HCT116 (cell line): Measurements from ENCODE around the gene RGS7.

ENCODE experiments used
- CEBPB ChIP-seq: IDR thresholded peaks from 2 replicates; pipeline ENCODE4 v1.6.1; 2012; ENCODE audit warnings: low read depth
- FOSL1 ChIP-seq: IDR thresholded peaks from 2 replicates; pipeline ENCODE4 v1.6.1; 2012; ENCODE audit warnings: low read depth
- POLR2AphosphoS5 ChIP-seq: IDR thresholded peaks from 2 replicates; pipeline ENCODE4 v1.6.1; 2011; ENCODE audit warnings: mild to moderate bottlenecking, low read depth, low read length, moderate library complexity
- RAD21 ChIP-seq: IDR thresholded peaks from 2 replicates; pipeline ENCODE4 v1.6.1; 2012; ENCODE audit warnings: low read depth, mild to moderate bottlenecking
- TCF7L2 ChIP-seq: IDR thresholded peaks from 2 replicates; pipeline ENCODE4 v1.7.0; 2011; ENCODE audit warnings: borderline replicate concordance, inconsistent platforms; ENCODE audit not compliant: insufficient read depth, insufficient read length; ENCODE audit errors: extremely low read depth
- TF ChIP-seq, protein P1 (sequence below): IDR thresholded peaks from 2 replicates; pipeline ENCODE4 v1.6.1; 2012; ENCODE audit warnings: low read depth
- TF ChIP-seq, protein P2 (sequence below), 3 experiments: fragments of 200-600 bp in 1 of 3; sonication (generic) in 1 of 3; IDR thresholded peaks in 2 of 3; conservative IDR thresholded peaks in 1 of 3; 2 replicates each; pipeline ENCODE4 v1.5.1; 2012 to 2017; ENCODE audit warnings: low read depth in 2 of 3, low read length in 2 of 3, antibody characterized with exemption in 1 of 3, borderline replicate concordance in 1 of 3, control low read depth in 1 of 3, mild to moderate bottlenecking in 1 of 3, mixed read lengths in 1 of 3, mixed run types in 1 of 3, moderate library complexity in 1 of 3; ENCODE audit not compliant: insufficient read depth in 1 of 3
- TF ChIP-seq, protein P3 (sequence below): IDR thresholded peaks from 2 replicates; pipeline ENCODE4 v1.6.1; 2012
- TF ChIP-seq, protein P4 (sequence below): IDR thresholded peaks from 2 replicates; pipeline ENCODE4 v1.6.1; 2012

DNA sequence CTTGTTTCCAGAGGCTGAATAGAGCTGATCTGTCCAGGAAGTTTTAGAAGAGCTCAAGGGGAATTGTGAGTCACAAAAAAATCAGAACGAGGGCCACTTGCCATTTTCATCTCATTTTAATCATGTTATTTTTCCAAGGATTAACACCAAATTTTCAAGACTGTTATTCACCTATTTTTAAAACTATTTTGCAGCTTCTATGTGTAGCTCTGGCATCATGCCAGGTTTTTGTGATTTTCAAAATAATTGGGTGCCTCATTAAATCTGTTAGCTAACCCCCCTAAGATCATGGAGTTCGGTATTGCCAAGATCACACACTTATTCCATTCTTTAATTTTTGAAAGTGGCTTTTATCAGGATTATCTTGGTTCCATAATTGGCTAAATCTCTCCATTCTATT is 90.9 kb downstream of the RGS7 start:
- TF ChIP-seq, protein P1, sequence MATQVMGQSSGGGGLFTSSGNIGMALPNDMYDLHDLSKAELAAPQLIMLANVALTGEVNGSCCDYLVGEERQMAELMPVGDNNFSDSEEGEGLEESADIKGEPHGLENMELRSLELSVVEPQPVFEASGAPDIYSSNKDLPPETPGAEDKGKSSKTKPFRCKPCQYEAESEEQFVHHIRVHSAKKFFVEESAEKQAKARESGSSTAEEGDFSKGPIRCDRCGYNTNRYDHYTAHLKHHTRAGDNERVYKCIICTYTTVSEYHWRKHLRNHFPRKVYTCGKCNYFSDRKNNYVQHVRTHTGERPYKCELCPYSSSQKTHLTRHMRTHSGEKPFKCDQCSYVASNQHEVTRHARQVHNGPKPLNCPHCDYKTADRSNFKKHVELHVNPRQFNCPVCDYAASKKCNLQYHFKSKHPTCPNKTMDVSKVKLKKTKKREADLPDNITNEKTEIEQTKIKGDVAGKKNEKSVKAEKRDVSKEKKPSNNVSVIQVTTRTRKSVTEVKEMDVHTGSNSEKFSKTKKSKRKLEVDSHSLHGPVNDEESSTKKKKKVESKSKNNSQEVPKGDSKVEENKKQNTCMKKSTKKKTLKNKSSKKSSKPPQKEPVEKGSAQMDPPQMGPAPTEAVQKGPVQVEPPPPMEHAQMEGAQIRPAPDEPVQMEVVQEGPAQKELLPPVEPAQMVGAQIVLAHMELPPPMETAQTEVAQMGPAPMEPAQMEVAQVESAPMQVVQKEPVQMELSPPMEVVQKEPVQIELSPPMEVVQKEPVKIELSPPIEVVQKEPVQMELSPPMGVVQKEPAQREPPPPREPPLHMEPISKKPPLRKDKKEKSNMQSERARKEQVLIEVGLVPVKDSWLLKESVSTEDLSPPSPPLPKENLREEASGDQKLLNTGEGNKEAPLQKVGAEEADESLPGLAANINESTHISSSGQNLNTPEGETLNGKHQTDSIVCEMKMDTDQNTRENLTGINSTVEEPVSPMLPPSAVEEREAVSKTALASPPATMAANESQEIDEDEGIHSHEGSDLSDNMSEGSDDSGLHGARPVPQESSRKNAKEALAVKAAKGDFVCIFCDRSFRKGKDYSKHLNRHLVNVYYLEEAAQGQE, result no peak
- TF ChIP-seq POLR2AphosphoS5 (no peak), CEBPB (no peak), FOSL1 (no peak), TCF7L2 (no peak), RAD21 (no peak)
- TF ChIP-seq, protein P2, sequence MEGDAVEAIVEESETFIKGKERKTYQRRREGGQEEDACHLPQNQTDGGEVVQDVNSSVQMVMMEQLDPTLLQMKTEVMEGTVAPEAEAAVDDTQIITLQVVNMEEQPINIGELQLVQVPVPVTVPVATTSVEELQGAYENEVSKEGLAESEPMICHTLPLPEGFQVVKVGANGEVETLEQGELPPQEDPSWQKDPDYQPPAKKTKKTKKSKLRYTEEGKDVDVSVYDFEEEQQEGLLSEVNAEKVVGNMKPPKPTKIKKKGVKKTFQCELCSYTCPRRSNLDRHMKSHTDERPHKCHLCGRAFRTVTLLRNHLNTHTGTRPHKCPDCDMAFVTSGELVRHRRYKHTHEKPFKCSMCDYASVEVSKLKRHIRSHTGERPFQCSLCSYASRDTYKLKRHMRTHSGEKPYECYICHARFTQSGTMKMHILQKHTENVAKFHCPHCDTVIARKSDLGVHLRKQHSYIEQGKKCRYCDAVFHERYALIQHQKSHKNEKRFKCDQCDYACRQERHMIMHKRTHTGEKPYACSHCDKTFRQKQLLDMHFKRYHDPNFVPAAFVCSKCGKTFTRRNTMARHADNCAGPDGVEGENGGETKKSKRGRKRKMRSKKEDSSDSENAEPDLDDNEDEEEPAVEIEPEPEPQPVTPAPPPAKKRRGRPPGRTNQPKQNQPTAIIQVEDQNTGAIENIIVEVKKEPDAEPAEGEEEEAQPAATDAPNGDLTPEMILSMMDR (IDR thresholded peaks at IDR 0.05 in 2 of 3, conservative IDR thresholded peaks at IDR 0.05 in 1 of 3; ENCODE audit: borderline replicate concordance in 1 of 3, insufficient read depth in 1 of 3, low read depth in 2 of 3, low read length in 2 of 3), result no peak
- TF ChIP-seq, protein P3, sequence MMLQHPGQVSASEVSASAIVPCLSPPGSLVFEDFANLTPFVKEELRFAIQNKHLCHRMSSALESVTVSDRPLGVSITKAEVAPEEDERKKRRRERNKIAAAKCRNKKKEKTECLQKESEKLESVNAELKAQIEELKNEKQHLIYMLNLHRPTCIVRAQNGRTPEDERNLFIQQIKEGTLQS, result no peak
- TF ChIP-seq, protein P4, sequence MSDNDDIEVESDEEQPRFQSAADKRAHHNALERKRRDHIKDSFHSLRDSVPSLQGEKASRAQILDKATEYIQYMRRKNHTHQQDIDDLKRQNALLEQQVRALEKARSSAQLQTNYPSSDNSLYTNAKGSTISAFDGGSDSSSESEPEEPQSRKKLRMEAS, result no peak
